Activated B cell treated with CpG ODN at 0.5 μM for 24 hours (primary cell): ENCODE results near the gene DHRSX. TPM values are rescaled to one million over a fixed set of nuclear protein-coding genes. Genes with fewer than 3 reads are reported as not detected.
"Not testable (repeated sequence)": the region's sequence is repeated elsewhere in the genome, so short reads cannot be mapped to it uniquely, and the experiment has no call there.

ENCODE experiments used
- ATAC-seq: fragments of 200-7000 bp; cut with Tn5 transposase; one replicate; pipeline ENCODE4 v1.10.0; 2021; ENCODE audit warnings: low read depth, mild to moderate bottlenecking, moderate library complexity
- CTCF ChIA-PET: fragments of 350-600 bp; sonication (Branson Sonifier 250); formaldehyde crosslinking; loops from one replicate; lab custom pipeline; 2021; ENCODE audit warnings: antibody characterized with exemption; lab: Charles Lee
- POLR2A ChIA-PET: fragments of 350-600 bp; sonication (Branson Sonifier 250); formaldehyde crosslinking; loops from one replicate; lab custom pipeline; 2021; ENCODE audit warnings: antibody characterized with exemption; lab: Charles Lee
- DNase-seq: peaks from one replicate; pipeline ENCODE4 v3.0.0; 2022
- H3K27ac Mint-ChIP-seq: one replicate; pipeline ENCODE4 v1.8.0; 2020; ENCODE audit warnings: mixed read lengths
- H3K27me3 Mint-ChIP-seq: one replicate; pipeline ENCODE4 v1.8.0; 2021; ENCODE audit warnings: mixed read lengths
- H3K36me3 Mint-ChIP-seq: one replicate; pipeline ENCODE4 v1.8.0; 2021; ENCODE audit warnings: low read depth, mixed read lengths
- H3K4me1 Mint-ChIP-seq: one replicate; pipeline ENCODE4 v1.8.0; 2021; ENCODE audit warnings: mixed read lengths
- H3K4me3 Mint-ChIP-seq: one replicate; pipeline ENCODE4 v1.8.0; 2020; ENCODE audit warnings: mild to moderate bottlenecking, mixed read lengths
- H3K9me3 Mint-ChIP-seq: one replicate; pipeline ENCODE4 v1.8.0; 2020; ENCODE audit warnings: mixed read lengths
- intact Hi-C: fragments of 100-400 bp; cut with micrococcal nuclease; formaldehyde crosslinking; loops from one replicate; pipeline ENCODE4 v1.15.1; 2024
- total RNA-seq: library from RNA; stranded (reverse); gene quantifications from 2 replicates; pipeline ENCODE4 v1.2.3, GENCODE V29; 2022
- TF ChIP-seq, protein P1 (sequence below): fragments of 200-600 bp; IDR thresholded peaks from one replicate; pipeline ENCODE4 v1.8.0; 2022; ENCODE audit warnings: antibody characterized with exemption, mild to moderate bottlenecking

The DHRSX gene
- total RNA-seq, 1 donor from 2014 or later: 28.3 TPM

DNA sequence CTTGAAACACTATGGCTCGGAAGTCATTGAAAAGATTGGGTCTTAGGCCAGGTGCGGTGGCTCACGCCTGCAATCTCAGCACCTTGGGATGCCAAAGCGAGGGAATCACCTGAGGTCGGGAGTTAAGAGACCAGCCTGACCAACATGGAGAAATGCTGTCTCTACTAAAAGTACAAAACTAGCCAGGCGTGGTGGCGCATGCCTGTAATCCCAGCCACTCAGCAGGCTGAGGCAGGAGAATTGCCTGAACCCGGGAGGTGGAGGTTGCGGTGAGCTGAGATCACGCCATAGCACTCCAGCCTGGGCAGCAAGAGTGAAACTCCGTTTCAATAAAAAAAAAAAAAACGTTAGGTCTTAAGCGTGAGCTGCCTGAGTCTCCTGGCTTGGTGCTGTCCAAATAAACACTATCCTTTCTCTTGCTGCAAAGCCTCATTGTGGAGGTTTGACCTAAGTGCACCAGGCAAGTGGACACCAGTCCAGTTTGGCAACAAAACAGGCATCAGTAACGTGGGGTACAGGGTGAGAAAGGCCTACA, 185.9 kb downstream of the DHRSX start:
- TF ChIP-seq, protein P1, sequence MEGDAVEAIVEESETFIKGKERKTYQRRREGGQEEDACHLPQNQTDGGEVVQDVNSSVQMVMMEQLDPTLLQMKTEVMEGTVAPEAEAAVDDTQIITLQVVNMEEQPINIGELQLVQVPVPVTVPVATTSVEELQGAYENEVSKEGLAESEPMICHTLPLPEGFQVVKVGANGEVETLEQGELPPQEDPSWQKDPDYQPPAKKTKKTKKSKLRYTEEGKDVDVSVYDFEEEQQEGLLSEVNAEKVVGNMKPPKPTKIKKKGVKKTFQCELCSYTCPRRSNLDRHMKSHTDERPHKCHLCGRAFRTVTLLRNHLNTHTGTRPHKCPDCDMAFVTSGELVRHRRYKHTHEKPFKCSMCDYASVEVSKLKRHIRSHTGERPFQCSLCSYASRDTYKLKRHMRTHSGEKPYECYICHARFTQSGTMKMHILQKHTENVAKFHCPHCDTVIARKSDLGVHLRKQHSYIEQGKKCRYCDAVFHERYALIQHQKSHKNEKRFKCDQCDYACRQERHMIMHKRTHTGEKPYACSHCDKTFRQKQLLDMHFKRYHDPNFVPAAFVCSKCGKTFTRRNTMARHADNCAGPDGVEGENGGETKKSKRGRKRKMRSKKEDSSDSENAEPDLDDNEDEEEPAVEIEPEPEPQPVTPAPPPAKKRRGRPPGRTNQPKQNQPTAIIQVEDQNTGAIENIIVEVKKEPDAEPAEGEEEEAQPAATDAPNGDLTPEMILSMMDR: no peak
- H3K9me3 Mint-ChIP-seq: peaks cover 4% of the 10 kb centered on the region
- H3K27me3 Mint-ChIP-seq: no peaks in the 10 kb centered on the region
- ChIA-PET POLR2A (no interaction called here), CTCF (no interaction called here)
- intact Hi-C loops: no loop called here
- H3K36me3 Mint-ChIP-seq: peaks cover 16% of the 10 kb centered on the region
- no peak overlapping the region for H3K4me3 Mint-ChIP-seq
- no peak for DNase-seq
- peaks cover 15% of the 10 kb centered on the region for H3K4me1 Mint-ChIP-seq
- no peak overlapping the region for H3K27ac Mint-ChIP-seq
- ATAC-seq: no peak

DNA sequence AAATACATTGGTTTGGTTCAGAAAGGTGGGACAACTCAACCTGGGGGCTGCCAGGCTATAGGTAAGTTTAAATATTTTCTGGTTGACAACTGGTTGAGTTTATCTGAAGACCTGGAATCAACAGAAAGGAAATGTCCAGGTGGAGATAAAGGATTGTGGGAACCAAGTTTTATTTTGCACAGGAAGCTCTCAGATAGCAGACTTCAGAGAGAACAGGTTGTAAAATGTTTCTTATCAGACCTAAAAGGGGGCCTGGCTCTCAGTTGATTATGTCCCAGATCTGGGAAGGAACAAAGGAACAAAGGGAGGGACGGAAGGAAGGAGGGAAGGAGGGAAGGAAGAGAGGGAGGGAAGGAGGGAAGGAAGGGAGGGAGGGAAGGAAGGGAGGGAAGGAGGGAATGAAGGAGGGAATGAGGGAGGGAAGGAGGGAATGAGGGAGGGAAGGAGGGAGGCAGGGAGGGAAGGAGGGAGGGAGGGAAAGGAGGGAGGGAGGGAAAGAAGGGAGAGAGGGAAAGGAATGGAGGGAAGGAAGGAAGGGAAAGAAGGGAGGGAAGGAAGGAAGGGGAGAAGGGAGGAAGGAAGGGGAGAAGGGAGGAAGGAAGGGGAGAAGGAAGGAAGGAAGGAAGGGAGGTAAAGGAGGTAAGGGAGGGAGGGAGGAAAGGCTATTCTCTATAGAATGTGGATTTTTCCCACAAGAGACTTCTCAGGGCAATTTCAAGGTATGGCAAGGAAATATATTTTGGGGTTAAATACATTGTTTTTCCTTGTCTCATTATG, 186.7 kb downstream of the DHRSX start:
- peaks cover 4% of the 10 kb centered on the region for H3K9me3 Mint-ChIP-seq
- intact Hi-C loops: no loop called here
- H3K27me3 Mint-ChIP-seq: no peaks in the 10 kb centered on the region
- DNase-seq (no peak), ATAC-seq (no peak)
- CTCF ChIA-PET: no interaction called here
- POLR2A ChIA-PET: no interaction called here
- H3K27ac Mint-ChIP-seq: no peak overlapping the region
- peaks cover 14% of the 10 kb centered on the region for H3K4me1 Mint-ChIP-seq
- H3K4me3 Mint-ChIP-seq: no peak overlapping the region
- TF ChIP-seq, protein P1: no peak
- H3K36me3 Mint-ChIP-seq: peaks cover 19% of the 10 kb centered on the region

DNA sequence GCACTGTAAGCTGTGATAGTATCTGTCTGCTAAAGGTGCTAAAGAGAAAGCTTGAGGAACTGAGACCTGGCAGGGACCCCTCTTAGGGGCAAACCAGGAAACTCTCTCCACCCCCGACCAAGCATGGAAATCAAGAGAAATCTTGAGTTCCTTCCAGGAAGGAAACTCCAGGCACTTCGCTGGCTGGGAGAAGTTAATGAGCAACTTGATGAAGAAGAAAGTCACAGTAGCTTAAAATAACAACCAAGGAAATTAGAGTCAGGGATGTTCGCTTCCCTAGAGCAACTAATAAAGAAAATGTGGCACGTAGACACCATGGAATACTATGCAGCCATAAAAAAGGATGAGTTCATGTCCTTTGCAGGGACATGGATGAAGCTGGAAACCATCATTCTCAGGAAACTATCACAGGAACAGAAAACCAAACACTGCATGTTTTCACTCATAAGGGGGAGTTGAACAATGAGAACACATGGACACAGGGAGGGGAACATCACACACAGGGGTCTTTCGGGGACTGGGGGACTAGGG, 188.7 kb downstream of the DHRSX start:
- H3K27ac Mint-ChIP-seq, CTCF ChIA-PET, H3K27me3 Mint-ChIP-seq, H3K4me1 Mint-ChIP-seq, ATAC-seq, intact Hi-C loops, H3K4me3 Mint-ChIP-seq, H3K9me3 Mint-ChIP-seq, DNase-seq, POLR2A ChIA-PET: not testable (repeated sequence)
- peaks cover 22% of the 10 kb centered on the region for H3K36me3 Mint-ChIP-seq

DNA sequence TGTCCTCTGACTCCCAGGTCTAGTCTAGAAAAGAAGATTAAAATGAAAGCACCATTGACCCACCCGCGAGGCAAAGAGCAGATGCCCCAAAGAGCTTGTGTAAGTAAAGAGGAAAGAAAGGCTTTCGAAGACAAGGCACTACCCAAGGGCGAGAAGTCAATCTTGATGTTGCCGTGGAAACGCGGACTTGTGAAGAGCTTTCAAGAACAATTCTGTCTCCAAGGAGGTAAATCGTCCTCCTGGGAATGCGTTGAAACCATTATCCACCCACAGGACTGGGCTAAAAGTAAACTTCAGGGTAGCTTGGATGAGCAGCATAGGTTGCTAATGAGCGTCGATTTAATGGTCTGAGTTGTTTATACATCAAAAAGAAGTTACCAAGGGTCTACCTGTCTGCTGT, 189.3 kb downstream of the DHRSX start:
- Mint-ChIP-seq H3K4me1 (peaks cover 3% of the 10 kb centered on the region), H3K4me3 (no peak overlapping the region), H3K27me3 (no peaks in the 10 kb centered on the region), H3K27ac (no peak overlapping the region), H3K36me3 (peaks cover 28% of the 10 kb centered on the region), H3K9me3 (peaks cover 4% of the 10 kb centered on the region)
- ATAC-seq: no peak
- POLR2A ChIA-PET: no interaction called here
- intact Hi-C loops: no loop called here
- DNase-seq: no peak
- CTCF ChIA-PET: no interaction called here
- TF ChIP-seq, protein P1: no peak

DNA sequence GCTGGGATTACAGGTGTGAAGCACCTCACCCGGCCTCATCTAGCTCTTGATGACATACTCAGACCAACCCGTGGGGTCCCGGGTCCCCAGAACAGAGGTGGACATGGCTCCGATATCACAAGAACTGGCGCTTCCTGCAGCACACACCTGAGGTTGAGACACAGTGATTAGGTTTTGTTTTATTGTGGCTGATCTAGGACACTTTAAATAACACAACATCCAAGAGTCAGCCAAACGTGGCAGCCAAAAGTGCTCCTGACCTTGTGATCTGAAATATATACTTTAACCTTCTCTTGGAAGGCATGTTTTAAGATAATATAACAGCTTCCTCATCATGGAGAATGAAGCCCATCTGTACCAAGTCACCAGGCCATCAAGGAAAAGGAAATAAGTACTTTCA, 198.9 kb downstream of the DHRSX start:
- POLR2A ChIA-PET: no interaction called here
- intact Hi-C loops: no loop called here
- Mint-ChIP-seq H3K4me1 (no peaks in the 10 kb centered on the region), H3K27ac (no peak overlapping the region), H3K4me3 (no peak overlapping the region), H3K36me3 (peaks cover 29% of the 10 kb centered on the region), H3K9me3 (no peaks in the 10 kb centered on the region), H3K27me3 (no peaks in the 10 kb centered on the region)
- TF ChIP-seq, protein P1: no peak
- no peak for ATAC-seq
- CTCF ChIA-PET: no interaction called here
- no peak for DNase-seq
